SU-DHL-6 (cell line): ENCODE results near the gene NDUFB10.

Experiments used
- EZH2phosphoT487 ChIP-seq: fragments of 200-600 bp; sonication (generic), shearing (Covaris generic); conservative IDR thresholded peaks from 2 replicates; pipeline ENCODE4 v1.6.1; 2018; ENCODE audit warnings: mild to moderate bottlenecking, antibody characterized with exemption, low read length, moderate library complexity, mixed read lengths
- TF ChIP-seq, protein P1 (sequence below): fragments of 200-600 bp; sonication (generic); IDR thresholded peaks from one replicate; pipeline ENCODE4 v1.5.1; 2017; ENCODE audit warnings: antibody characterized with exemption, mild to moderate bottlenecking, low read length, moderate library complexity; ENCODE audit not compliant: insufficient read depth, poor library complexity, severe bottlenecking

DNA sequence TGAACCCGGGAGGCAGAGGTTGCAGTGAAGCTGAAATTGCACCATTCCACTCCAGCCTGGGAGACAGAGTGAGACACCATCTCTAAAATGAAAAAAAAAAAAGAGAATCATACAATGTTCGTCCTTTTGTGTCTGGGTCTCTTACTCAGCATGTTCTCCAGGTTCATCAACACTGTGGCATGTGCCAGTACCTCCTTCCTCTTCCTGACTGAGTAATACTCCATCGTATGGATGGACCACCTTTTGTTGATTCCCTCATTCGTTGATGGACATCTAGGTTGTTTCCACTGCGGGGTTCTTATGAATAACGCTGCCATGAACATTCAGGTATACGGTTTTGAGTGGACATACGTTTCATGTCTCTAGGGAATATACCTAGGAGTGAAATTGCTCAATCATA lies 37.0 kb upstream of the NDUFB10 start:
- TF ChIP-seq, protein P1, sequence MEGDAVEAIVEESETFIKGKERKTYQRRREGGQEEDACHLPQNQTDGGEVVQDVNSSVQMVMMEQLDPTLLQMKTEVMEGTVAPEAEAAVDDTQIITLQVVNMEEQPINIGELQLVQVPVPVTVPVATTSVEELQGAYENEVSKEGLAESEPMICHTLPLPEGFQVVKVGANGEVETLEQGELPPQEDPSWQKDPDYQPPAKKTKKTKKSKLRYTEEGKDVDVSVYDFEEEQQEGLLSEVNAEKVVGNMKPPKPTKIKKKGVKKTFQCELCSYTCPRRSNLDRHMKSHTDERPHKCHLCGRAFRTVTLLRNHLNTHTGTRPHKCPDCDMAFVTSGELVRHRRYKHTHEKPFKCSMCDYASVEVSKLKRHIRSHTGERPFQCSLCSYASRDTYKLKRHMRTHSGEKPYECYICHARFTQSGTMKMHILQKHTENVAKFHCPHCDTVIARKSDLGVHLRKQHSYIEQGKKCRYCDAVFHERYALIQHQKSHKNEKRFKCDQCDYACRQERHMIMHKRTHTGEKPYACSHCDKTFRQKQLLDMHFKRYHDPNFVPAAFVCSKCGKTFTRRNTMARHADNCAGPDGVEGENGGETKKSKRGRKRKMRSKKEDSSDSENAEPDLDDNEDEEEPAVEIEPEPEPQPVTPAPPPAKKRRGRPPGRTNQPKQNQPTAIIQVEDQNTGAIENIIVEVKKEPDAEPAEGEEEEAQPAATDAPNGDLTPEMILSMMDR, result no peak
- no peak for TF ChIP-seq EZH2phosphoT487
